HG03575 (cell line): ENCODE results near the gene DPF1.

Experiments
- ATAC-seq: cut with Tn5 transposase; IDR thresholded peaks from one replicate; pipeline ENCODE4 v1.9.1; 2021; ENCODE audit not compliant: unreplicated experiment, insufficient number of reproducible peaks, low FRiP score; ENCODE audit errors: extremely low read depth

DPF1 gene

GRCh38 chr19:38204728-38205127, 19.3 kb downstream of the DPF1 start:
- ATAC-seq = no peak

- no peak for ATAC-seq
Observed at GRCh38 chr19:38204096-38204495, 19.9 kb downstream of the DPF1 start.

GRCh38 chr19:38203197-38203596, 20.8 kb downstream of the DPF1 start:
- no peak for ATAC-seq

GRCh38 chr19:38202504-38202903, 21.5 kb downstream of the DPF1 start:
- ATAC-seq = no peak

GRCh38 chr19:38201731-38202130, 22.3 kb downstream of the DPF1 start:
- ATAC-seq = no peak

GRCh38 chr19:38199340-38199739, 24.7 kb downstream of the DPF1 start:
- no peak for ATAC-seq

GRCh38 chr19:38197937-38198704, 25.9 kb downstream of the DPF1 start:
- ATAC-seq = no peak

- no peak for ATAC-seq
Observed at GRCh38 chr19:38196948-38197656, 26.9 kb downstream of the DPF1 start.

- ATAC-seq = no peak
Observed at GRCh38 chr19:38196245-38196837, 27.7 kb downstream of the DPF1 start.

- no peak for ATAC-seq
Observed at GRCh38 chr19:38195237-38195636, 28.8 kb downstream of the DPF1 start.

GRCh38 chr19:38194061-38194701, 29.8 kb downstream of the DPF1 start:
- ATAC-seq = no peak

- ATAC-seq = no peak
Observed at GRCh38 chr19:38193445-38193844, 30.6 kb downstream of the DPF1 start.

GRCh38 chr19:38191747-38192146, 32.3 kb downstream of the DPF1 start:
- ATAC-seq = no peak

- no peak for ATAC-seq
Observed at GRCh38 chr19:38190793-38191192, 33.2 kb downstream of the DPF1 start.

GRCh38 chr19:38190061-38190460, 34.0 kb downstream of the DPF1 start:
- ATAC-seq = no peak

GRCh38 chr19:38185562-38185961, 38.5 kb downstream of the DPF1 start:
- no peak for ATAC-seq

- ATAC-seq = no peak
Observed at GRCh38 chr19:38184815-38185214, 39.2 kb downstream of the DPF1 start.

GRCh38 chr19:38183251-38183897, 40.6 kb downstream of the DPF1 start:
- no peak for ATAC-seq

- ATAC-seq = no peak
Observed at GRCh38 chr19:38182536-38183210, 41.3 kb downstream of the DPF1 start.
